ENCODE results near the gene OR2M7. TPM values are rescaled to one million over a fixed set of nuclear protein-coding genes. Genes with fewer than 3 reads are reported as not detected.

The OR2M7 gene
- total RNA-seq, 1 experiment from 2014 or later, result not detected

Other genes starting within 250 kb of the OR2M7 start
- not detected in 2 replicates for gene OR2L13, start 229.4 kb downstream of the OR2M7 start, total RNA-seq (2014; rRNA removed; shearing (Covaris generic))
- gene OR2M5, start 179.4 kb downstream of the OR2M7 start, total RNA-seq (2014; rRNA removed; shearing (Covaris generic)), result not detected in 2 replicates
- not detected in 2 replicates for gene OR2M2, start 149.7 kb downstream of the OR2M7 start, total RNA-seq (2014; rRNA removed; shearing (Covaris generic))
- not detected in 2 replicates for gene OR2M3, start 127.3 kb downstream of the OR2M7 start, total RNA-seq (2014; rRNA removed; shearing (Covaris generic))
- gene OR2M4, start 93.2 kb downstream of the OR2M7 start, total RNA-seq (2014; rRNA removed; shearing (Covaris generic)), result not detected in 2 replicates
- gene OR2T33, start 46.6 kb downstream of the OR2M7 start, total RNA-seq (2014; rRNA removed; shearing (Covaris generic)), result not detected in 2 replicates
- not detected in 2 replicates for gene OR2T12, start 21.1 kb downstream of the OR2M7 start, total RNA-seq (2014; rRNA removed; shearing (Covaris generic))
- gene OR14C36, start 24.2 kb upstream of the OR2M7 start, total RNA-seq (2014; rRNA removed; shearing (Covaris generic)), result not detected in 2 replicates
- not detected in 2 replicates for gene OR2T4, start 37.1 kb upstream of the OR2M7 start, total RNA-seq (2014; rRNA removed; shearing (Covaris generic))
- not detected in 2 replicates for gene OR2T6, start 51.2 kb upstream of the OR2M7 start, total RNA-seq (2014; rRNA removed; shearing (Covaris generic))
- gene OR2T1, start 78.5 kb upstream of the OR2M7 start, total RNA-seq (2014; rRNA removed; shearing (Covaris generic)), result not detected in 2 replicates
- not detected in 2 replicates for gene OR2T2, start 121.1 kb upstream of the OR2M7 start, total RNA-seq (2014; rRNA removed; shearing (Covaris generic))
- gene OR2T3, start 148.8 kb upstream of the OR2M7 start, total RNA-seq (2014; rRNA removed; shearing (Covaris generic)), result not detected in 2 replicates
- gene OR2T5, start 164.0 kb upstream of the OR2M7 start, total RNA-seq (2014; rRNA removed; shearing (Covaris generic)), result not detected in 2 replicates
- gene OR2G6, start 183.5 kb upstream of the OR2M7 start, total RNA-seq (2014; rRNA removed; shearing (Covaris generic)), result not detected in 2 replicates
- gene OR2T29, start 238.2 kb upstream of the OR2M7 start, total RNA-seq (2014; rRNA removed; shearing (Covaris generic)), result not detected in 2 replicates

Data from H7 (cell line).